ENCODE data around the gene GRM8.

DNA sequence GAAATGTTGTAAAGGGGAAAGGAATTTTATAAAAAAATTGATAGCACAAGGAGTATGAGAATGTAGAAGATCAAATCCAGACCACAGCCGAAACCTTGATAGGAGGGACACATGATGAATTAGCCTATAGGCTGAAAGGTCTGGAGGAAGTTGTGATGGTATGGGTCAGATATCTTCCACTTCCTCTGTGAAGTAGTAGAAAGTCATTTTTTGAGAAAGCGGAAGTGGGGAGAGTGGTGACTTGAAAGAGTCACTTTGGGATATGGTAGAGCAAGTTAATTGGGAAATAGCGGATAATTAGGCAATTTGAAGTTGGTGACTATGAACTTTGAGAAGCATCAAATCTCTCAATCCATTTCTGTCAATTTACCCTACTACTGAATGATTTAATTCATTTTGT, 99.4 kb downstream of the GRM8 start:
- TF ChIP-seq, protein P1, sequence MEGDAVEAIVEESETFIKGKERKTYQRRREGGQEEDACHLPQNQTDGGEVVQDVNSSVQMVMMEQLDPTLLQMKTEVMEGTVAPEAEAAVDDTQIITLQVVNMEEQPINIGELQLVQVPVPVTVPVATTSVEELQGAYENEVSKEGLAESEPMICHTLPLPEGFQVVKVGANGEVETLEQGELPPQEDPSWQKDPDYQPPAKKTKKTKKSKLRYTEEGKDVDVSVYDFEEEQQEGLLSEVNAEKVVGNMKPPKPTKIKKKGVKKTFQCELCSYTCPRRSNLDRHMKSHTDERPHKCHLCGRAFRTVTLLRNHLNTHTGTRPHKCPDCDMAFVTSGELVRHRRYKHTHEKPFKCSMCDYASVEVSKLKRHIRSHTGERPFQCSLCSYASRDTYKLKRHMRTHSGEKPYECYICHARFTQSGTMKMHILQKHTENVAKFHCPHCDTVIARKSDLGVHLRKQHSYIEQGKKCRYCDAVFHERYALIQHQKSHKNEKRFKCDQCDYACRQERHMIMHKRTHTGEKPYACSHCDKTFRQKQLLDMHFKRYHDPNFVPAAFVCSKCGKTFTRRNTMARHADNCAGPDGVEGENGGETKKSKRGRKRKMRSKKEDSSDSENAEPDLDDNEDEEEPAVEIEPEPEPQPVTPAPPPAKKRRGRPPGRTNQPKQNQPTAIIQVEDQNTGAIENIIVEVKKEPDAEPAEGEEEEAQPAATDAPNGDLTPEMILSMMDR (IDR thresholded peaks at IDR 0.05; ENCODE audit: poor library complexity, severe bottlenecking) = no peak
- TF ChIP-seq, protein P2, sequence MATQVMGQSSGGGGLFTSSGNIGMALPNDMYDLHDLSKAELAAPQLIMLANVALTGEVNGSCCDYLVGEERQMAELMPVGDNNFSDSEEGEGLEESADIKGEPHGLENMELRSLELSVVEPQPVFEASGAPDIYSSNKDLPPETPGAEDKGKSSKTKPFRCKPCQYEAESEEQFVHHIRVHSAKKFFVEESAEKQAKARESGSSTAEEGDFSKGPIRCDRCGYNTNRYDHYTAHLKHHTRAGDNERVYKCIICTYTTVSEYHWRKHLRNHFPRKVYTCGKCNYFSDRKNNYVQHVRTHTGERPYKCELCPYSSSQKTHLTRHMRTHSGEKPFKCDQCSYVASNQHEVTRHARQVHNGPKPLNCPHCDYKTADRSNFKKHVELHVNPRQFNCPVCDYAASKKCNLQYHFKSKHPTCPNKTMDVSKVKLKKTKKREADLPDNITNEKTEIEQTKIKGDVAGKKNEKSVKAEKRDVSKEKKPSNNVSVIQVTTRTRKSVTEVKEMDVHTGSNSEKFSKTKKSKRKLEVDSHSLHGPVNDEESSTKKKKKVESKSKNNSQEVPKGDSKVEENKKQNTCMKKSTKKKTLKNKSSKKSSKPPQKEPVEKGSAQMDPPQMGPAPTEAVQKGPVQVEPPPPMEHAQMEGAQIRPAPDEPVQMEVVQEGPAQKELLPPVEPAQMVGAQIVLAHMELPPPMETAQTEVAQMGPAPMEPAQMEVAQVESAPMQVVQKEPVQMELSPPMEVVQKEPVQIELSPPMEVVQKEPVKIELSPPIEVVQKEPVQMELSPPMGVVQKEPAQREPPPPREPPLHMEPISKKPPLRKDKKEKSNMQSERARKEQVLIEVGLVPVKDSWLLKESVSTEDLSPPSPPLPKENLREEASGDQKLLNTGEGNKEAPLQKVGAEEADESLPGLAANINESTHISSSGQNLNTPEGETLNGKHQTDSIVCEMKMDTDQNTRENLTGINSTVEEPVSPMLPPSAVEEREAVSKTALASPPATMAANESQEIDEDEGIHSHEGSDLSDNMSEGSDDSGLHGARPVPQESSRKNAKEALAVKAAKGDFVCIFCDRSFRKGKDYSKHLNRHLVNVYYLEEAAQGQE (IDR thresholded peaks at IDR 0.05; ENCODE audit: borderline replicate concordance) = no peak
- TF ChIP-seq EP300 (conservative IDR thresholded peaks at IDR 0.05; ENCODE audit: poor library complexity, severe bottlenecking) (no peak), POLR2AphosphoS5 (IDR thresholded peaks at IDR 0.05) (no peak), EZH2 (IDR thresholded peaks at IDR 0.05; ENCODE audit: borderline replicate concordance, insufficient read depth, low read length, poor library complexity, severe bottlenecking) (no peak)

Data from neural cell (in vitro differentiated cells).